Stomach smooth muscle (tissue), 2 donors: ENCODE data around the gene WSB2.

ENCODE experiments used
- H3K27ac ChIP-seq: one replicate; pipeline ENCODE4 v1.7.0; 2013; ENCODE audit warnings: mild to moderate bottlenecking, low read length, inconsistent platforms
- H3K27me3 ChIP-seq, 2 donors: one replicate each; pipeline ENCODE4 v1.7.0; 2013; ENCODE audit warnings: low read length in 2 of 2; ENCODE audit not compliant: insufficient read depth in 2 of 2, control insufficient read depth in 1 of 2
- H3K36me3 ChIP-seq, 2 donors: one replicate each; pipeline ENCODE4 v1.7.0; 2013; ENCODE audit warnings: low read length in 2 of 2; ENCODE audit not compliant: control insufficient read depth in 2 of 2, insufficient read depth in 2 of 2
- H3K4me1 ChIP-seq: one replicate; pipeline ENCODE4 v1.7.0; 2013; ENCODE audit warnings: low read length; ENCODE audit not compliant: control insufficient read depth, insufficient read depth
- H3K4me3 ChIP-seq, 2 donors: one replicate each; pipeline ENCODE4 v1.7.0; 2013; ENCODE audit warnings: low read length in 2 of 2
- H3K9ac ChIP-seq, 2 donors: one replicate each; pipeline ENCODE4 v1.7.0; 2013; ENCODE audit warnings: low read length in 2 of 2, mild to moderate bottlenecking in 1 of 2
- H3K9me3 ChIP-seq, 2 donors: one replicate each; pipeline ENCODE4 v1.7.0; 2013; ENCODE audit warnings: low read length in 2 of 2; ENCODE audit not compliant: control insufficient read depth in 2 of 2
- donor health status: healthy.
- donor health status: Pancreatic carcinoma.

The WSB2 gene

DNA sequence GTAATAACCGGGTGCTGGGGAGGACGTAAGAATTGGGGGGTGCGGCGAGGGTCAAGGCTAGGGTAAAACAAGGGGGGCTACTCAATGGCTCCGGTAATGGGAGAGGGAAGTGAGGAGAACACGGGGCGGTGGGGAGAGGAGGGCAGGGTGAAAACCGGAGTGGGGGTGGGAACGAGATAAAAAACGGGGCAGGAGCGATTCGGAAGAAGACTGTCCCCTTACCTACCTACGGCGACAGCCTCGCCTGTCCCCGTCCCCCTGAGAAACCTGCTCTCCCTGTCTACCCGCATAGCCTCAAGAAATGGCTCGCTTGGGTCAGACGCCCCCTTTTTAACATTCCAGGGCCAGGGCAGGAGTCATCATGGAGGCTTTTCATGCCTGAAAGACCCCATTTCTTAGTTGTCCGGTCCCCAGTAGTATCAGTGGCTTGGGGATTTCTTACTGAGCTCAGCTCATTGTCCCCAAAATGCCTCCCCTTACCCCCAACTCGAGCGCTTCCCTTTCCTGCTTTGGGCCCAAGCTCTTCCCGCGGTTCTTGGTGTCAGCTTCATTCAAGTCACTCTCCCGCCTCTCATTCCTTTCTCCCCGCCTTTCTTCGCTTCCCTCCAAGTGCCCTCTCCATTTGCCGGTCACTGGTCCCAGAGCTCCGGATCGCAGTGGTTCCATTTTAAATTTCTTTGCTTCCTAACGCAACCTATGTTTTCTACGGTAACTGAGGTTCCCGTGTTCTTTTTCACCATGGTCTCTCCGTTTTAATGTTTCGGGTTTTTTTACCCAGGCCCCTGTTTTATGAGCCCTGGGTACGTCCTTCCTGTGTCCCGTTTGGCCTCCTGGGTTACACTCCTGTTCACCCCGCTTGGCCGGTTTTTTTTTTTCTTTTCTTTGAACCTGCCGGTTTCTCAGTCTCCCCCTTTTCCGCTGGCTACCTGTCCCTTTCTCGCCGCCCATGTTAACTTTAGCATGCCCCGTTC lies 1.2 kb upstream of the WSB2 start:
- H3K27ac ChIP-seq: peak overlapping the region; percentile 89
- H3K4me3 ChIP-seq: peak overlapping the region; percentile 83 to 95
- peak overlapping the region; percentile 88 to 97 for H3K9ac ChIP-seq
- H3K36me3 ChIP-seq: no peaks in the 10 kb centered on the region
- no peaks in the 10 kb centered on the region for H3K9me3 ChIP-seq
- peaks cover 11% of the 10 kb centered on the region for H3K4me1 ChIP-seq
- H3K27me3 ChIP-seq: no peaks in the 10 kb centered on the region

DNA sequence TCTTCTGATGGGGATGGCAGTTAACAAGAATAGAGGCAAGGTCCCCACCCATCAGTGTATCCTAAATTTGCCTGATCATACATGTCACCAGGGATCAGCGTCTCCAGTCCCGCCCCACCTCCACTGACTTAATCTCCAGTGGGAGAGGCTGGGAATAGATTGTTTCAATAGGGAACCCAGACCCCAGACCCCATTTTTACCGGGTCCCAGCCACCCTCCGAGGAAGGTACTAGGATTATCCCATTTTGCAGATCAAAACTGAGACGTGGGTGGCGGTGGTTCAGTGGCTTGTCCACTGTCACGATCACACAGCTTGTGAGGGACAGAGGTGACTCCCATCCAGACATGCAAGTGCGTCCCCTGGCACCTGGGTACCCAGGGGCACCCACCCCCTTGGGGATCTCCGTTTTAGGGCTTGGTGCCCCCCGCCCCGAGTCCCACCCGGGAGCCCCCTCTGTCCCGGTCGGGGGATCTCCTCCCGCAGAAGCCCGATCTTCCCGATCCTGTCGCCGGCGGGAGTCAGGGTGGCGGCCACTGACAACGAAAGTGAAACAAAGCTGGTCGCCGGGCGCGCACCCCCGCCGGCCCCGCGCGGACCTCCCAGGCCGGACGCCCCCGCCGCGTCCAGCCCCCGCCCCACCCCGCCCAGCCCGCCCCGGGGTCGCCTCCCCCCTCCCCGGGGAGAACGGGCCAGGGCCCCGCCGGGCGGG lies 523 bp downstream of the WSB2 start:
- Histone ChIP-seq H3K4me1 (peaks cover 18% of the 10 kb centered on the region), H3K27ac (peak overlapping the region; percentile 88), H3K27me3 (no peaks in the 10 kb centered on the region), H3K9ac (peak overlapping the region; percentile 91 to 94), H3K36me3 (no peaks in the 10 kb centered on the region), H3K4me3 (peak overlapping the region; percentile 88 to 93), H3K9me3 (no peaks in the 10 kb centered on the region)

DNA sequence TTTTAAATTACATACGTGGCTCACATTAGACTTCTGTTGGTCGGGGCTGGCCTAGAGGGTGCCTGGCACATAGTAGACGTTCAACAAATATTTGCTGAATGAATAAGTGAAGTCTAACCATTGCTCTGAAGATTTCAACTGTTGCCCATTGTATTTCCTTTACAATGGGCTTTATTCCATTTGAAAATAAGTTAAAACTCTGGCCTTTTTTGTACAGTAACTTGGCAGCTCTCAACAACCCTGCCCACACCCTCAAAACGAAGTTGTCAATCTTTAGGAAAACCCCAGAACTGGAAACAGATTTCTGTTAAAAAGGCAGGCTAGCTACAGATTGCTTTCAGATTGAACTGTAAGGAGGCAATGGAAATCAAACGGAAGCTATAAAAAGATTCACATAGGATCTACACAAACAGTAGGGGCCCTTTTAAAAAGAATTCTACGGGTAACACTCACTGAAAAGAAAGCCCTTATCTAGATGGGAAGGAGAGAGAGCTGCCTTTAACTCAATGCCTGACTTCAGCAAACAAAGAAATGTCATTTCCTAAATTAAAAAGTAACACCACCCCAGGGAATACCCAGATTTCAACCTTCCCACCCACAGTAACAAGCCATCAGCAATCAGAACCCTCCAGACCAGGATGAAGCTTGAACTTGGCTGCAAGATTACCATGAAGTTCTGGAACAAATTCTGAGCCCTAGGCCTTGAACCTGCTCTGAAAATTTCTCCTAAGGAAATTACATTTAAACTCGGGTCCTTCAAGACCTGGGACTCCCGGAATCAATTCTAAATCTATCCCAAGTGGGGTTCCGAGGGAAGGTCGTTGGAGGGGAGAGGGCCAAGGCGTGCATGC lies 1.4 kb downstream of the WSB2 start:
- Histone ChIP-seq H3K9ac (peak overlapping the region; percentile 91 to 94), H3K36me3 (no peaks in the 10 kb centered on the region), H3K27me3 (no peaks in the 10 kb centered on the region), H3K4me1 (peaks cover 20% of the 10 kb centered on the region), H3K4me3 (peak overlapping the region; percentile 88 to 93), H3K27ac (peak overlapping the region; percentile 88), H3K9me3 (no peaks in the 10 kb centered on the region)

DNA sequence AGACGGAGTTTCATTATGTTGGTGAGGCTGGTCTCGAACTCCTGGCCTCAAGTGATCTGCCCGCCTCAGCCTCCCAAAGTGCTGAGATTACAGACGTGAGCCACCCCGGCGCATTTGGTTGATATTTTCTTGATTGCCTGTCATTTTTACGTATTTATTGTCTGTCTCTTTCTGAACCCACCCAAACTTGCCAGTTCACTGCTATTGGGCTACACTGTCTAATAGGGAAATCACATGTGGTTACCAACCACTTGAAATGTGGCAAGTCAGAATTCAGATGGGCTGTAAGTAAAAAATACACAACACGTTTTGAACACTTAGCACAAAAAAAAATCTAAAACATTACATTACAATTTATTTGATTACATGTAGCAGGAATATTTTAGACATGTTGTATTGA lies 2.1 kb downstream of the WSB2 start:
- no peaks in the 10 kb centered on the region for H3K27me3 ChIP-seq
- no peaks in the 10 kb centered on the region for H3K9me3 ChIP-seq
- H3K4me1 ChIP-seq: peaks cover 20% of the 10 kb centered on the region
- H3K27ac ChIP-seq: peak overlapping the region; percentile 88
- H3K9ac ChIP-seq: no peak overlapping the region
- no peaks in the 10 kb centered on the region for H3K36me3 ChIP-seq
- peak overlapping the region in 1 of 2 donors; percentile 88 for H3K4me3 ChIP-seq

DNA sequence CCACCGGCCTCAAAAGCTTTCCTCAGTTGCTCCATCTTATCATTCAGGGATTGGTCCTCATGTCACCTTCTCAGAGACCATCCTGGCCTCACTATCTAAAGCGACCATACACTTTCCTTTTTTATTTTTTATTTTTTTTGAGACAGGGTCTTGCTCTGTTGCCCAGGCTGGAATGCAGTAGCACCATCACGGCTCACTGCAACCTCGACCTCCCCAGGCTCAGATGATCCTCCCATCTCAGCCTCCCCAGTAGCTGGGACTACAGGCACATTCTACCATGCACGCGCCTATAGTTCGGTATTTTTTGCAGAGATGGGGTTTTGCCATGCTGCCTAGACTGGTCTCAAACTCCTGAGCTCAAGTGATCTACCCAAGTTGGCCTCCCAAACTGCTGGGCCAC lies 2.8 kb downstream of the WSB2 start:
- Histone ChIP-seq H3K9ac (no peak overlapping the region), H3K9me3 (no peaks in the 10 kb centered on the region), H3K27ac (no peak overlapping the region), H3K36me3 (no peaks in the 10 kb centered on the region), H3K27me3 (no peaks in the 10 kb centered on the region), H3K4me3 (no peak overlapping the region), H3K4me1 (peaks cover 22% of the 10 kb centered on the region)

DNA sequence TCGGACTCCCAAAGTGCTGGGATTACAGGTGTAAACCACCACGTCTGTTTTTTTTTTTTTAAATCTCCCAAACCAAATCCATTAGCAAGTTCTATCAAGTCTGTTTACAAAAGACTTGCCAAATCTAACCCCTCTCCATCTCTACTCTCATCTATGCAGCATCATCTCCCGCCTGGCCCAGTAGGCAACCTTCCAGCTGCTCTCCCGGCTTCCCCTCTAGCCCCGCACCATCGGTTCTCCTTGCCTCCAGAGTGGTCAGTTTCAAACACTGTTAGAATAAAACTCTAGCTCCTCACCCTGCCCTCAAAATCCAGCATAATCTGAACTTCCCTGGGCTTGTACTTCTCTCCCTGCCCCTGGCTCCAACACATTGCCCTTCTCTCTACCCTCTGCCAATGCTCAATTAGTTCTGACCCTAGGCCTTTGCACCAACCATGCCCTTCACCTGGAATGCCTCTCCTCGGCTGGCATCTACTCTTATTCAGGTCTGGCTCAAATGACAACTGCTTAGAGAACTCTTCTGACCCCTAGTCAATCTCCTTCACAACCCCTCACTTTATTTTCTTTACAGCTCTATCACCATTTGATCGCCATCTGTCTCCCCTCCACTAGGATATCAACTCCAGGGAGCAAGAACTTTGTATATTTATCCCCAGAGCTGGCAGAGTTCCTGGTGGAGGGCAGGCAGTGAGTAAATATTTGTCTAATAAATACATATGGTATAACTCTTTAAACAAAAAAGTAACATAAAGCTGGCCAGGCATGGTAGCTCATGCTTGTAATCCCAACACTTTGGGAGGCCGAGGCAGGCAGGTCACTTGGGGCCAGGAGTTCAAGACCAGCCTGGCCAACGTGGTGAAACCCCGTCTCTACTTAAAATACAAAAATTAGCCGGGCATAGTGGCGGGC lies 4.9 kb downstream of the WSB2 start:
- Histone ChIP-seq H3K27ac (peak overlapping the region; percentile 46), H3K27me3 (no peaks in the 10 kb centered on the region), H3K4me1 (peaks cover 27% of the 10 kb centered on the region), H3K36me3 (peaks cover 0 to 4% of the 10 kb centered on the region in 2 donors), H3K4me3 (no peak overlapping the region), H3K9ac (no peak overlapping the region), H3K9me3 (no peaks in the 10 kb centered on the region)

DNA sequence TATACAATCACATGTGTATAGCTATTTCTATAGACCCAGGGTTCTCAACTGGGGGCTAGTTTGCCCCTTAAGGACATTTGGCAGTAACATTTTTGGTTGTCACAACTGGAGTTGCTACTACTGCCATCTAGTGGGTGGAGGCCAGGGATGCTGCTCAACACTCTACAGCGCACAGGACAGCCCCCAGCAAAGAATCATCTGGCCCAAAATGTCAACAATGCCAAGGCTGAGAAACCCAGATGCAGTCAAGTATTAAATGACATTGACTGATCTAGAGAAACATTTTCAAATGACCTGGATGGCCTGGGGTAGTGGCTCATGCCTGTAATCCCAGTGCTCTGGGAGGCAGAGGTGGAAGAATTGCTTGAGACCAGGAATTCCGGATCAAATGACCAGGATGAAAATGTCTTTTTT lies 5.8 kb downstream of the WSB2 start:
- H3K27ac ChIP-seq: no peak overlapping the region

DNA sequence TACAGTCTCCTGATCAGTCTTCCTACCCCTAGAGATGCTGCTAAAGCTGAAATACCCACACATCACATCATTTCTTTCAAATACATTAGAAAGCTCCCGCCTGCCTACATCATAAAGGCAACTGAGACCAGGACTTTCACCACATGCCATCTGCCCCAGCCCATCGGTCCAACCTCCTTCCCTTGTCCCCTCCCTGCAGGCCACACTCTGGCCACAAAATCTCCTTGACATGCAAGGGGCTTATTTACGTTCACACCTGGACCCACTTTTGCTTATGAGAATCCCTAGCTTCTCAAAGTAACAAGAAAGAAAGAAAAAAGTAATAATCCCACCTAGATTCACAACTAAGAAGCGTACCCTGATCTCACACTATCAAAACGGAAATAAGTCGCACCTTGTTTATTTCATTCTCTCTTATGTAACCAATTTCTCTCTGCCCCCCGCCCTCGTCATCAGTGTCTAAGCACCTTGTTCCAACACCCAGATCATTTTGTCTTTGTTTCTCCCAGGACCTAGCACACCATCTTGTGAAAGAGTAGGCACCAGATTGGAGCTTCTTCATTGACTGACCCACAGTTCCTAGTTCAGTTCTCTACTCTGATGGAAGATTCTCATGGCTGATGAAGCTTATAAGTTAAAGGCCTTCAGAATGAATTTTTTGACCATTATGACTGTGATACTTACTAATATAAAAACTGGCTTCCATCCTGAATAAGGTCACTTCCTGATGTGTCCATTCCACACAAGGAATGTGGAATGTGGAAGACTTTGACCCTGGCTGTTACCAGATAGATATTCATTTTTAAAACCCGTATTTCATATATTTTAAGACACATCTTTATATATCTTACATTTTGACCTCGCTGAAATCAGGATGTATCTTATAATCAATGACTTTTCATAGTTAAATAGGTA lies 7.7 kb downstream of the WSB2 start:
- Histone ChIP-seq H3K4me1 (peaks cover 25% of the 10 kb centered on the region), H3K36me3 (peaks cover under 1 to 12% of the 10 kb centered on the region in 2 donors), H3K27me3 (no peaks in the 10 kb centered on the region), H3K4me3 (no peak overlapping the region), H3K9ac (no peak overlapping the region), H3K27ac (peak overlapping the region; percentile 62), H3K9me3 (no peaks in the 10 kb centered on the region)

More for the DNA sequence above, 5.8 kb downstream of the WSB2 start:
- Histone ChIP-seq H3K4me3 (no peak overlapping the region), H3K9me3 (no peaks in the 10 kb centered on the region), H3K36me3 (peaks cover 0 to 9% of the 10 kb centered on the region in 2 donors), H3K4me1 (peaks cover 27% of the 10 kb centered on the region), H3K27me3 (no peaks in the 10 kb centered on the region), H3K9ac (no peak overlapping the region)
